Measurements from ENCODE around the gene PPP2R5C.
A peak's percentile ranks its signal among the peaks of the same experiment; 100 is the strongest.

The PPP2R5C gene

DNA sequence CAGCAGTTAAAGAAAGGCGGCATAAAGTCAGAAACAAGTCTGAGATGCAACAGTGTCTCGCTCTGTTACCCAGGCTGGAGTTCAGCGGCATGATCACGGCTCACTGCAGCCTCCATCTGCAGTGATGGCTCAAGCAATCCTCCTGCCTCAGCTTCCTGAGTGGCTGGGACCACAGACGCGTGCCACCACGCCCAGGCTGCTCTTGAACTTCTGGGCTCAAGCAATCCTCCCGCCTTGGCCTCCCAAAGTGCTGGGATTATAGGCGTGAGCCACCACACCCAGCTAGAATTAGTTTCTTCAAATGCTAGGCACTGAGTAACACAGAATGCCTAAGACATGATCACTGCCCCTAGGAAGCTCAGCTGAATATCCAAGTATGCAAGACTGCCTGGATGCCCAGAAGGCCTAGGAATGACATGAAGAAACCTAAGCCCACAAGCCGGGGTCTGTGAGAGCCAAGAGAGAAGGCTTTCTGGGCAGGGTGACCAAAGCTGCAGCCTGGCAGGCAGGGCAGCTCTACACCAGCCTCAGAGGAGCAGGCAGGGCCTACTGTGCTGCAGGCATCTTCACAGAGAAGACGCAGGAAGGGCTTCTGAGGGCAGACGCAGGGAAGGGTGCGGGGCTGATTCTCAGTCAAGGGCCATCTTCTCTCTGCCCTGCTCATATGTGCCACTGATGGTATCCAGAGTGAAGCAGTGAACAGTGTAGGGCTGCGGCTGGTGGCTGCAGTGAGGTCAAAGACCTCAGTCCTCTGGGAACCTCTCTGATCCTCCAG, 4.3 kb upstream of the PPP2R5C start:
- no peak for DNase-seq

DNA sequence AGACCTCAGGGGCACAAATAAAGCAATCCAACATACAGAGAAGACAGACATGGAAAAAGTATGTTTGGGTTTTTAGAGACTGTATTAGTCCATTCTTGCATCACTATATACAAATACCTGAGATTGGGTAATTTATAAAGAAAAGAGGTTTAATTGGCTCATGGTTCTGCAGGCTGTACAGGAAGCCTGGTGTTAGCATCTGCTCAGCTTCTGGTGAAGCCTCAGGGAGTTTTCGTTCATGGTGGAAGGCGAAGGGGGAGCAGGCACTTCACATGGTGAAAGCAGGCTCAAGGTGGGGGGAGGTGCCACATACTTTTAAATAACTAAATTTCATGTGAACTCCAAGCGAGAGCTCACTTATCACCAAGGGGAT, 3.7 kb upstream of the PPP2R5C start:
- DNase-seq = no peak

DNA sequence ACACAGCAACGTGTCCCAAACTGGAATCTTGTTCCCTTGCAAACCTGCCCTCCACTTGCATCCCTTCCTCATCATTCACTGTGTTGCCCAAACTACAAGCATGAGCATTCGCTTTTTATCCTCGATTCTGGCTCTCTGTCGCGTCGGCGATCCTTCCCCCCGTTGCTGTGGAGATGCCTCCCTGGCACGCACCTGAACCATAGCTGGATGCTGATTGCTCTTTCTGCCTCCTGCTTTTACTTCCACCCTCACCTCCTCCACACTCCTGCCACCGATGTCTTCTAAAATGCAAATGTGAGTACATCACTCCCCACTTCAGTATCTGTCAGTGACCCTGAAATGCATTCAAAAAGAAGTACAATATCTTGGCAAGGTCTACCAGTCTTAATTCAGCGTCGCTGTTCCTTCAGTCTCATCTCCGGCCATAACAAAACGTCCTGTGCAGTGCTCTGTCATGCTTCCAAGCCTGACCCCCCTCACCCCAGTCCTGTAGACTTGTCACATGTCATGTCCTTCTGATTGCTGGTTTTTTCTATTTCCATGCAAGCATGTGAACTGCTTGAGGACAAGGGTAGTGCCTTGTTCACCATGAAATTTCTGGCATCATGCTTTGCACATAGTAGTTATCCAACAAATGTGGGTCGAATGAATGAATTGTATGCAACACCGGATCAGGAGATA, 2.5 kb upstream of the PPP2R5C start:
- DNase-seq = no peak

DNA sequence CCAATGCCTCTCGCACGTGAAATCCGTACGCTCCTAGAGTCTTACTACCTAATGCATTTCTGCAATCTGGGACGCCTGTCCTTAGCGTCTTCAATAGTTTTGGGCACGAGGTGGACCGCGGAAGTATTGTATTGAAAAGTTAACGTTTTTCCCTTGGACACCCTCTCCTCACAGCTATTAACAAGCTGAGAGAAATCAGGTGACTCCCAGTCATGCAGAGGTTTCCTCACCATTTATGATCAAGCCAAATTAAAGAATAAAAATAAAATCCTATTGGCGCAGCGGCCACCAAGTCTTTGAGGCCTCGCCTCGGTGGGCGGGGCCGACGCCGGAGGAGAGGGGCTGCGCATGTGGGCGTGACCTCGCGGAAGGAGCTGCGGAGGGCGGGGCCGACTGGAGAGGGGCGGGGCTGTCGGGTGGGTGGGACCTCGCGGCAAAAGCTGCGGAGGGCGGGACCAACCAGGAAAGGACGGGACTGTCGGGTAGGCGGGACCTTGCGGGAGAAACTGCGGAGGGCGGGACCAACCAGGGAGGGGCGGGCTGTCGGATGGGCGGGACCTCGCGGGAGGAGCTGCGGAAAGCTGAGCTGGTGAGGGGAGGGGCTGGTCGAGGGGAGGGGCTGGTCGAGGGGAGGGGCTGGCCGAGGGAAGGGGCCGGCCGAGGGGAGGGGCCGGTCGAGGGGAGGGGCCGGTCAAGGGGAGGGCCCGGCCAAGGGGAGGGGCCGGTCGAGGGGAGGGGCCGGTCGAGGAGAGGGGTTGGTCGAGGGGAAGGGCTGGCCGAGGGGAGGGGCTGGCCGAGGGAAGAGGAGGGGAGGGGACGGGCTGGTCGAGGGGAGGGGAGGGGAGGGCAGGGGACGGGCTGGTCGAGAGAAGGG, 1.1 kb upstream of the PPP2R5C start:
- peak; percentile 97 to 98 for DNase-seq

DNA sequence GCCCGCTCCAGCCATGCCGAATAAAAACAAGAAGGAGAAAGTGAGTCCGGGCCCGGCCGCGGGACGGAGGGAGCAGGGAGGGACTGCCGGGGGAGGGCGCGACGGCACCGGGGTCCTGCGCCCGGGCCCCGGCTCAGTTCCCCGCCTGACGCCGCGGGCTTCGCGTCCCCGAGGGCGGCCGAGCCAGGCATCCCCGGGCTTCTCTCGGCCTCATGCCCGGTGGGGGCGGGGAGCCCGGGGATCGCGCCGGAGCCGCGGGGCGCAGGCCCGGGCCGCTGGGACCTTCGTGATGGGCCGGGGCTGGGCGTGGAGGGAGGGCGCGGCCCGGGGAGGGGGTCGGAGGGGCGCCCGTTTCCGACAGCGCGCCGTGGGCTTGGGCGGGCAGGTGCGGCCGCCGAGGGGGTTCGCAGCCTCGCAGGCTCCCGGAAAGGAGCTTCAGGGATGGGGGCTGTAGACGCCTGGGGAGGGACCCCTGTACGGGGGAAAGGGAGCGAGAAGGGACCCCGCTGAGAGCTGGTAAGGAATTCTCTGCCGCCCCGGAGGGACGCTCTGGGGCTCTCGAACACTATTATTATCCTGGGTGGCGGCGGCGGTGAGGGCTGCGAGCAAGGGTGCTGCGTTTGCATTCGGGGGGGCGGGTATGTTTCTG, 496 bp downstream of the PPP2R5C start:
- peak; percentile 49 to 55 for DNase-seq

DNA sequence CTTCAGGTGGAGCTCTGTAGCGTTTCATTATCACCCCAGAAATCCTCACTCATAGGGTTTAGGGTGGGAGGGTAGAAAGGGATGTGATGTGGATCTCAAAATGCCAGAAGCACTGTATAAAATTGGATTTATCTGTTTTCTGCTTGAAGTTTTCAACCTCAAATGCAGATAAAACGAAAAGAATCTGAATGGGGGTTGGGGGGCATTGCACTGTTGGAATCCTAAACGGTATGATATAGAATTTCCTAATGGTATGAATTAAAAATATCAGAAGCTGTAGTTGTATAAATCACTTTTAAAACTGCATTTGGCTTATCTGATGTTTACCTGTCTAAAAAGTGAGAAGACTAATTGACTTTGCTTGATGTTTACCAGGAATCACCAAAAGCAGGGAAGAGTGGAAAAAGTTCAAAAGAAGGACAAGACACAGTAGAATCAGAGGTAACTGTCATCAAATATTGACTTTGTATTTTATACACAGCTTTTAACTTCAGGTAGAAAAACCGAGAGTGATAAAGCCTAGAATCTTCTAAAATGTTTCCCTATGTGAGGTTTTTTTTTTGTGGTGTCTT, 1.1 kb downstream of the PPP2R5C start:
- no peak for DNase-seq

DNA sequence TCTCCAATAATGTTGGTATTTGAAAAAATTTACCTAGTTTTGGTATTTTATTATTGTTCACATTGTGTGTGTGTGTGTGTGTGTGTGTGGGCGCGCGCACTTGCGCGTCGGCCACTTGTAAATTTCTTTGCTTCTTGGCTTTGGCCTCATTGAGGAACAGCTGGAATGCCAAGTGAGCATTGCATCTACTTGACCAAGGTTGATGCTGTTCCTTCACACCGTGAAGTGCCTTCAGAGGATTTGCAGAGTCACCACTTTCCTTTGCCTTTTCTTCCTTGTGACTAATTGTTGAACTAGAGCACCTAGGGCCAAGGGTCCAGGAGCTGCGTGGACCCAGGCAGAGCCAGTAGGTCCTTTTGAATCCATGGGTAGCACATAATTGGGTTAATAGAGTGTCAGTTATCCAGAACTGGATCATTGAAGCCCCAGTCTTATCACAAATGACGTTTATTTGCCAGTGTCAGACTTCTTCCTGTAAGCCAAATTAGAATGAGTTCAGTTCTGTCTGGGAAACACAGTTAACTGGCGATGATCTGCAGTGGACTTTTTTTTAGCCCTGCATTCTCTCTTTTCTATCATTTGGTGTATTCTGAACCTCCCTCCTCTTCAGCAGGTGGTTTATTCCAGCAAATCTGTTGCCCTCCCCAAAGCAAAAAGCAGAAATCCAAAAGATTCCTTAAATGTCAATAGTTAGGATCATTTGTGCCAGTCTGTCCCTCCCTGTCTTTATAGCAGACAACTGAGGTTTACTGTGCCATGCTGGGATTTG, 2.6 kb downstream of the PPP2R5C start:
- DNase-seq = no peak

DNA sequence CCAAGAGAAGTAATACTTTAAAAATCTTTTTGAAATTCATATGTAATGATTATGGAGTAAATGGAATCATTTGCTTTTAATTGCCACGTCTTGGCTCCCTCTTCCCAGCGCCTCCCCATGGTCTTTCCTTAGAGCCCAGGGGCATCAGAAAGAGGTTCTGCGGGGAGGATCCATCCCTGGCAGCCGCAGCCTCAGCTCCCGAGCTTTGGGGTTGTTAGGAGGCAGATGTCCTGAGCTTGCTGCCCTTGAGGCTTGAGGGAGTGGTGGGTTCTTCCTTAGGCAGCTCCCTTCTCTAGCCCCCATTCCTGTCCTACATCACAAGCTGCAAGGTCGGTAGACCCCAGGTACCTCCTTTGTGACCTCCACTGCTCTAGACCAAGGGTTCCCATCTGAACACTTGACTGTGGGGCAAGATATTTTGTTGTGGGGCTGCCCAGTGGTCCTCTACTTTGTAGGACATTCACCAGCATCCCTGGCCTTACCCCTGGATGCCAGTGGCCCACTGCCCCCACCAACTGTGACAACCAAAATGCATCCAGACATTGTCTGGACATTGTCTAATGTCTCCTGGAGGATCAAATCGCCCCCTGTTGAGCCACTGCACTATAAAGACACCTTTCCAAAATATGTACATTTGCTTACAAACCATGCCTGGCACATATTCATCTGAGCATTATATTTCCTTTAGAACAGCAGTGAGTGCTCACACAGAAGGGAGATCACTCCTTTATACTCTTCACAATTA, 6.3 kb downstream of the PPP2R5C start:
- no peak for DNase-seq

DNA sequence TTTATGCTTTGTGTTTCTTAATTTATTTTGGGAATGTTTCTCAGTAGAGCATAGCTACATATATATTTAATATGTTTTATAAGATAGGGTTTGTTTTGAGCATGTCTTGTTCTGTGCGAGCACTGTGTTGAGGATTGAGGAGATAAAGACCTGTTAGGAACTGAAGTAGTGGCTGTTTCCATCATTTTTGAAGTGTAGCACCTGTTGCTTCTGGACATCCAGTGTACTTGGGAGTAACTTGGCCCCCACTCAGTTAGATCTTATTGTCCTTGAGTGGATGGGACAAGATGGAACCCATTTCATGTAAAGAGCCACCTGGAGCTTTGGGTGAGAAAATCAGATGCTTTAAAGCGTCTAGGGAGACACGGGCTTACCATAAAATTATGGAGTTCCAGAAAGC, 8.7 kb downstream of the PPP2R5C start:
- no peak for DNase-seq

DNA sequence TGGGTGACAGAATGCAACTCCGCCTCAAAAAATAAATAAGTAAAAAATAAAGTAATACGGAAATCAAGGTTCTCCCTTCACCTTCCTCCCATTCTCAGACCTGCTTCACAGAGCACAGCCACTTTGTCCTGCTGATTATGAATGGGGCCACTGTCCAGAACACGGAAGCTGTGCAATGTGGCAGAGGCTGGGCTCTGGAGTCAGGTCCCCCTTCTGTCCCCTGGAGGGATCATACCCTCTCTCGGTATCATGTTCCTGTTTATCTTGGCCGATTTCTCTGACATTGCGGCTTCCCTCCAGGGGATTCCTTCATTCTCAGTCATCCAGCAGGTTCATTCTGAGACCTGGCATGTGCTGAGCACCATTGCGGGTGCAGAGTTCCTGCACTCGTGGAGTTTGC, 11.3 kb downstream of the PPP2R5C start:
- no peak for DNase-seq

DNA sequence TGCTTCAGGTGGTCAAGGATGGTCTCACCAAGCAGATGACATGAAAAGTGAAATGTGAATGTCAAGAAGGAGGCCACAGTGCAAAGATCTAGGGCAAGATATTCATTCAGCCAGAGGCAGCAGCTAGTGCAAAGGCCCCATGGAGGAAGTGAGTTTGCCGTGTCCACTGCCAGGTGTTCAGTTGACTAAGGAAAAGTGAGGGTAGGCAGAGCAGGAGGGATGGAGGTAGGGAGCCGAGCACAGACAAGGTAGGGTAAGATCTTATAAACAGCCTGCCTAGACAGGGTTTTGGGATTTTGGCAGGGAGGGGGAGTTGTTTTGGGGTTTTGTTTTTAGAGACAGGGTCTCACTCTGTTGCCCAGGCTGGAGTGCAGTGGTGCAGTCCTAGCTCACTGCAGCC, 11.9 kb downstream of the PPP2R5C start:
- no peak for DNase-seq

DNA sequence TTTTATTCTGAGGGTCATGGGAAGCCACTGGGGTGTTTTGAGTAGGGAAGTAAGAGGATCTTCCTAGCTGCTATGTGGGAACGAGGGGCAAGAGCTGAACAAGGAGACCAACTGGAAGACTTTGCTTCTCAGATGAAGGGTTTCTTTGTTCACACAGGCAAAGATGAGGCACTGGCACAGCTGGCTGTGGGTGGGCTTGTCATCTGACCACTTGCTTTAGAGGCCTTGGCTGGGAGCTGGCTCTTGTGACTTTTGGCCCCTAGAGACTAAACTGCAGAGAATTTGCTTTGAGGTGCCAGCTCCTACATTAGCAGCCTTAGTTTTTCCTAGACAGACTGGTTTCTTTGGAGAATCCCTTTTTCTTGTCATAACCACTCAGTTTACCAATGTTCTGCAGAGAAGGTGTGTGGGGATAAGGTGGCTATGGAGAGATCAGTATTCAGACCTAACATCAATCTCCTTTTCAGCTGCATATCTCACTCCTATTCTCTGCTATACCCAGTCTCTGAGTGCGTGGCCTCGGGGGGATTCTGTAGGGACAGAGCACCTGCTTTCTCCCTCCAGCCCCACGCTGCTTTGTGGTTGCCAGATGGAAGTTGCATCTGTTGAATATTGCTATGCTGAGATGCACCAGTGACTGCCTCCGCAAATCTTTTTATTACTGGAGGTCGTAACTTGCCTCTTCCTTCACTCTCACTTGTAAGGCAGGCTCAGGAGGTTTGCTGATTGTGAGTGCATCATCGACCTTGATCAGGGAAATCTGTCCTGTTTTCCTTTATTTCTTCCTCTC, 12.7 kb downstream of the PPP2R5C start:
- DNase-seq = no peak

DNA sequence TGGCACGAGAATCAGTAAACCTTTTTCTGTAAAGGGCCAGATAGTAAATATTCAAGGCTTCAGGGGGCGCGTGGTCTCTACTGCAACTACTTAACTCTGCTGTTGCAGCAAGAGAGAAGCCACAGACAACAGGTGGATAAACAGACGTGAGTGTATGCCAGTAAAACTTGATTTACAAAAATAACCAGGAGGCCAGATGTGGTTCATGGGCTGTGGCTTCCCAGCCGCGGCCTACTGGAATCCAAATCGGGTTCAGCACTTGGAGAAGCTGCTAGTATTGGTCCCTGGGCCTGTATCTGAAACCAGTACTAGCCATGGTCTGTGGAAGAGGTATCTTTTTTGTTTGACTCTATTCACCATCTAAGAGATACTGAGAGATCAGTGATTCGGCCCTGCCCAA, 13.3 kb downstream of the PPP2R5C start:
- no peak for DNase-seq

DNA sequence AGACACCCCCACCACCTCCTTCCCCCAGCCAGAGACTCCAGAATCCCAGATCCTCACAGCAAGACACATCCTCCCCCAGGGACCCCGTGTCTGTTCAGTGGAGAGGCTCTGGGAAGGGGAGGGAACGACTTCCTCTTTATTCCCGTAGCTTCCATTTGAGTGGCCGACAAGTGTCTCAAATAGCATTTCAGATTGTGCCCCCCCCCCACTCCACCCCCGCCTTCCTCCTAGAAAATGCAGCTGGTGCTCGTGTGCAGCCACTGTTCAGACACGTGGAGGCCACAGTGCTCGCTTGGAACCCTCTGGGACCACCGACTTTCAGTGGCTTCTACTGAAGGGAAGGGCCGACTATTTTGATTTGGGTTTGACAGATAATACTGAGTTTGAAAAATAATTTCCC, 14.3 kb downstream of the PPP2R5C start:
- DNase-seq = no peak

DNA sequence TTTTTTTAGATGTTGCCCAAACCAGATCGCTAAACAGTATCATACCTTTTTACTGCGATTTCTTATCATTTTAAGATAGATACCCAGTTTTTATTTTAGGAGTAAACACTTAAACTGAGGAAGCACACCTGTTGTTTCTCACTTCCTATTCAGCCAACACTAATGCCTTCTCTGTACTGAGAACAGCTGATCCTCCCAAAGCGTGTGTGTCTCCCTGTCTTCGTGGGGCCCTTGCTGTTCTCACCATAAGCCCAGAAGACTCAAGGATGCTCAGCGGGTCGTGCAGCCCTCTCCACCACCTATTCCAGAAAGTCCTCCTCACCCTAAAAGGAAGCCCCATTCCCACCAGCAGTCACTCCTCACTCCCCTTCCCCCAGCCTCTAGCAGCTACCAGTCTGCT, 14.8 kb downstream of the PPP2R5C start:
- no peak for DNase-seq

DNA sequence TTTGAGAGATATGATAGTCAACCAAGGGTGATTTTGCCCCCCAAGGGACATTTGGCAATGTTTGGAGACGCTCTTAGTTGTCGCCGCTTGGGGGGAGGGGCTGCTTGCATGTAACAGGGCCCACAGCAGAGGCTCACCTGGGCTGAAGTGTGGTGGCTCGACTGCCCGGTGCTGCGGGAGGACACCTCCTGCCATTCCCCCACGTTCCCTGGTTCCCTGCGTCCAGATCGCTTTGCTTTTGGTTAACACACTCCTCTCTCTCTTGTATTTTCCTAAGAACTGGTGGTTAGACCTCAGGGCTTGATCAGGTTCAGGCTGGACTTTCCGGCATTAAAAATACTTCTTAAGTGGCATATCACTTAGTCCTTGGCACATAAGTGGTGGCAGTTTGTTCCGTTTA, 18.9 kb downstream of the PPP2R5C start:
- DNase-seq = no peak

DNA sequence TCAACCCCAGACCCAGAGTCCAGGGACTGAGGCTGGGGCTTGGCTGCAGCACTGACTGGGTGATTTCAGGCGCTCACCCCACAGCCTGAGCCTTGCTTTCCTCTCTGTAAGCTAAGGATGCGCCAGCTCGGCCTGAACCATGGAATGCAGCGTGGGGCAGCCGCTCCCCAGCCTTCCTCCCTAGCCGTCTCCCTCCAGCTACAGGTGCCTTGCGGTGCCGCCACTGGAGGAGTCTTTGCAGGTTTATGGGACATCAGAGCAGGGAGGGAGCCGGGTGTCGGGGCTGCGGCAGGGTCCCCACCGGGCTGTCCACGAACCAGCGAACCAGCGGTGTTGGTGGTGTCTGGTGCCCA, 19.4 kb downstream of the PPP2R5C start:
- no peak for DNase-seq

DNA sequence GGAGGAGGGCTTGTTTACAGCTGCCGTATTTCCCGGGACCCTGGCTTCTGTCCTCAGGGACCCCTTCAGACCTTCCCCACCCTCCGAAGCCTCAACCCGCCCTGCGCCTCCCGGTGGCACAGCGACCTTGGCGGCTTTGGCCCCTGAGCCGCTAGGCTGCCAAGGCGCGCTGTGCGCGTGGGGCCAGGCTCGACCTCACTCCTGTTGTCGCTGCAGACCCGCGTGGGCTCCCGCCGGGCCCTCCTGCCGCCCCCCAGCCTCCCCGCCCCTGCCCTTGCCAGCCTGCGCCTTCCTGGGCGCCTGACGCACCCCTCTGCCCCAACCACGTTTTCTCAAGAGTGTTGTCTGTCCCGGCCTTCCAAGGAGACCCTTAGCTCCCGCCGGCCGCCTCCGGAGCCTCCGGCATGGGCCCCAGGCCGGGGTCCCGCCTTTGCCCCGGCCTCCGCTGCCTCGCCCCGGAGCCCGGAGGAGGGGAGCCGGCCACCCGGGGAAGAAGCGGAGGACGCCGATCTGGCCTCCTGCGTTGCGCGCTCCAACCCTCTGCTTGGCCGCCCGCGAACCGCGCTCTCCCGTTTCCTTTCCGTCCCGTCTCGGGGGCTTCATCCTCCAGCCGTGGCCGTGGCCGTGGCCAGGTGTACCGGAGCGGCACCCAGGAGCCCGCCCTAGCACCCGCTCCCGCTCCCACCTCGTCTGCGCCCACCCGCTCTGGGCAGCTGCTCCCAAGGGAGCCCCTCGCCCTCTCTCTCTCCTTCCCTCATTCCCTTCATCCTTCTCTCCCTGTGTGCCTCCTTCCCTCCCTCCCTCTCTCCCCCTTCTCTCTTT, 19.9 kb downstream of the PPP2R5C start:
- DNase-seq = peak; percentile 18 to 21

DNA sequence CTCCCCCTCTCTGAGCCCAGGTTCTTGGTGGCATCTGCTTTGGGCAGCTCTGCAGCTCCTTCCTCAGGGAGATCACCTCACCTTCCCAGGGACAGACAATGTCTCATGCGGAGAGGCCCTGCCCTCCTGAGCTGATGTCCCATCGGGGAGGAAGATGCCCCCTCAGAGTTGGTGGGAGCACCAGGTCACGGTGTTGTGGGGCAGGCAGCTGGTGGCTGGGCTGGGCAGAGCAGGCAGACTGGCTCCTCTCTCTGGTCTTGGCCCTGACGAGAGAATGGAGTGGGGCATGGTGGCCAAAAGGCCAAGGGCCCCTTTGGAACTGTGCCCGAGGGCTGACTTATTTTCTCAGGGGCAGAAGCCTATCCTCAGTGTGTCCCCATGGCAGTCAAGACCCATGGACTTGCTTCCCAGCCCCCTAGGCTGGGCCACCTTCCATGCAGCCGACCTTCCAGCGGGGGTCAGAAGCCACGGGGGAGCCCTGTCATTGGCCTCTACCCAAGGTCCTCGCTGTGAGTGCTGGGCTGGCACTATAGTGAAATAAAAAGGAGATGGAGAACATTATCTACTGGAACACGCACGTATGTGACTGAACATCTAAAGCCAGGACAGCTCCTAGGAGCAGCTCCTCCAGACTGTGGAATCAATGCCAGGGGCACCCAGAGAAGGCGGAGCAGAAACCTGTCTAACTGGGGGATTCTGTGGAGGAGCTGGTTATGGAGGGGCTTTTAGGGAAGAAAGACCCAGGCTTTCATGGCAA, 21.9 kb downstream of the PPP2R5C start:
- DNase-seq = no peak

Data from activated CD4-positive, alpha-beta T cell treated with anti-CD3 and anti-CD28 coated beads for 4 hours (primary cell).